Progenitor cell of endocrine pancreas (in vitro differentiated cells): Measurements from ENCODE around the gene NCAM2. TPM values are rescaled to one million over a fixed set of nuclear protein-coding genes. Genes with fewer than 3 reads are reported as not detected.

Experiments used
- DNase-seq: peaks from one replicate; pipeline ENCODE4 v3.0.0; 2021; ENCODE audit warnings: low spot score; ENCODE audit not compliant: unreplicated experiment
- H3K27ac Mint-ChIP-seq: 2 replicates; pipeline ENCODE4 v1.8.0; 2021; ENCODE audit warnings: mild to moderate bottlenecking, moderate library complexity, mixed read lengths
- H3K27me3 Mint-ChIP-seq: 2 replicates; pipeline ENCODE4 v1.8.0; 2021; ENCODE audit warnings: mixed read lengths
- H3K36me3 Mint-ChIP-seq: 2 replicates; pipeline ENCODE4 v1.8.0; 2022; ENCODE audit warnings: mixed read lengths; ENCODE audit not compliant: insufficient read depth
- H3K4me1 Mint-ChIP-seq: 2 replicates; pipeline ENCODE4 v1.8.0; 2021; ENCODE audit warnings: low read depth, mixed read lengths
- H3K4me3 Mint-ChIP-seq: 2 replicates; pipeline ENCODE4 v1.8.0; 2021; ENCODE audit warnings: low read depth, mild to moderate bottlenecking, moderate library complexity, mixed read lengths
- H3K9me3 Mint-ChIP-seq: 2 replicates; pipeline ENCODE4 v1.8.0; 2021; ENCODE audit warnings: low read depth, mixed read lengths
- total RNA-seq: library from RNA; stranded (reverse); gene quantifications from 2 replicates; pipeline ENCODE4 v1.2.1, GENCODE V29; 2021
- TF ChIP-seq, protein P1 (sequence below): fragments of 200-600 bp; sonication (generic); IDR thresholded peaks from one replicate; pipeline ENCODE4 v1.5.0; 2021; ENCODE audit warnings: antibody characterized with exemption, mild to moderate bottlenecking; ENCODE audit not compliant: unreplicated experiment

The NCAM2 gene
- total RNA-seq, 1 donor from 2014 or later, result 0.60 TPM

DNA sequence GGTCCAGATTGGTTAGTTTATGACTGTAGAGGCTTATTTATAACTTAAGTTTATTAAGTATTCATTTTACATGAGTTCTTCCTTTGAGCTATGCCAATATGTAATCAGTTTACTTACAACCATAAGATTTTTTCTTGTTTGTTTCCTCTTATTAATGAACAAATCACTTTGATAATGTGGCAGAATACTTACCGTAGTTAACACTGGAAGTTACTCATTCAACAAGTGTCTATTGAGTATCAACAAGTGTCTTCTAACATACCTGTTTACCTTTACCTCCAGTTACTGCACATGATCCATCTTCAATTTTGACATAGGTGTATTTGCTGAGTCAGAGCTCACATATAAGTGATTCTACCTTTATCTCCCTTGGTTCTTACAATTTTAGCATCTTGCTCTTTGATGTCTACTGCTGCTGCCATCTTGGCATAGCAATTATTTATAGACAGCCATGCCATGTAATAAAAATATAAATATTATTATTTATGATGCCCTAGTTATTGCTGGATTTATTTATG lies 205.7 kb downstream of the NCAM2 start:
- no peak for DNase-seq
- Mint-ChIP-seq H3K9me3 (no peaks in the 10 kb centered on the region), H3K4me3 (no peak overlapping the region), H3K27ac (no peak overlapping the region), H3K27me3 (no peaks in the 10 kb centered on the region), H3K4me1 (no peaks in the 10 kb centered on the region), H3K36me3 (no peaks in the 10 kb centered on the region)
- TF ChIP-seq, protein P1, sequence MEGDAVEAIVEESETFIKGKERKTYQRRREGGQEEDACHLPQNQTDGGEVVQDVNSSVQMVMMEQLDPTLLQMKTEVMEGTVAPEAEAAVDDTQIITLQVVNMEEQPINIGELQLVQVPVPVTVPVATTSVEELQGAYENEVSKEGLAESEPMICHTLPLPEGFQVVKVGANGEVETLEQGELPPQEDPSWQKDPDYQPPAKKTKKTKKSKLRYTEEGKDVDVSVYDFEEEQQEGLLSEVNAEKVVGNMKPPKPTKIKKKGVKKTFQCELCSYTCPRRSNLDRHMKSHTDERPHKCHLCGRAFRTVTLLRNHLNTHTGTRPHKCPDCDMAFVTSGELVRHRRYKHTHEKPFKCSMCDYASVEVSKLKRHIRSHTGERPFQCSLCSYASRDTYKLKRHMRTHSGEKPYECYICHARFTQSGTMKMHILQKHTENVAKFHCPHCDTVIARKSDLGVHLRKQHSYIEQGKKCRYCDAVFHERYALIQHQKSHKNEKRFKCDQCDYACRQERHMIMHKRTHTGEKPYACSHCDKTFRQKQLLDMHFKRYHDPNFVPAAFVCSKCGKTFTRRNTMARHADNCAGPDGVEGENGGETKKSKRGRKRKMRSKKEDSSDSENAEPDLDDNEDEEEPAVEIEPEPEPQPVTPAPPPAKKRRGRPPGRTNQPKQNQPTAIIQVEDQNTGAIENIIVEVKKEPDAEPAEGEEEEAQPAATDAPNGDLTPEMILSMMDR, result no peak

DNA sequence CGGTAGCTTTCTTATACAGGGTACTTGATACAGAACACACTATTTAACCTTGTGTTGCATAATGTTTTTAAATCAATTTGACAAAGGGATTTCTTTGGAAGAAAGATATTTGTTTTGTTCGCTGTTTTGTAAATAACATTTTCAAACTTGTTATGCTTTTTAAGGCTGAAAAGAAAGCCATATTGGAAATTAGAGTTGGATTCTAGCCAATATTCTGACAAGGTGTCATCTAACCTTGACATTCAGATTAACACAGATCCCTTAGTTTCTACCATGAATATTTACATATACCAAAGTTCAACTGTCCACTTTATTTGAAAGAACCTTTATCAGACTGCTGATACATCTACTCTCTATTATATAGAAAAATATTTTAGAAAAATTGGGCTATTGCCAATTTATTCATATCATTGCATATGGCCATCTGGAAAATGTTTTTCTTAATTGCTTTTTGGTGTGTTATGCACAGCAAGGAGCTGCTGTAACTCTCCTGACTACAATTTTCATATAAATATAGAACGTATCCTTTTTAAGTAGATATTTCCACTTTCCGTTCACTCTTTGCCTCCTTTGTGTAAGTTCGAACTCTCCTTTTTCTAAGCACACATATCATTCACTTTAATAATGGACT lies 206.3 kb downstream of the NCAM2 start:
- Mint-ChIP-seq H3K36me3 (no peaks in the 10 kb centered on the region), H3K27me3 (no peaks in the 10 kb centered on the region), H3K4me1 (no peaks in the 10 kb centered on the region), H3K9me3 (no peaks in the 10 kb centered on the region), H3K4me3 (no peak overlapping the region), H3K27ac (no peak overlapping the region)
- DNase-seq, result no peak
- TF ChIP-seq, protein P1, result no peak

DNA sequence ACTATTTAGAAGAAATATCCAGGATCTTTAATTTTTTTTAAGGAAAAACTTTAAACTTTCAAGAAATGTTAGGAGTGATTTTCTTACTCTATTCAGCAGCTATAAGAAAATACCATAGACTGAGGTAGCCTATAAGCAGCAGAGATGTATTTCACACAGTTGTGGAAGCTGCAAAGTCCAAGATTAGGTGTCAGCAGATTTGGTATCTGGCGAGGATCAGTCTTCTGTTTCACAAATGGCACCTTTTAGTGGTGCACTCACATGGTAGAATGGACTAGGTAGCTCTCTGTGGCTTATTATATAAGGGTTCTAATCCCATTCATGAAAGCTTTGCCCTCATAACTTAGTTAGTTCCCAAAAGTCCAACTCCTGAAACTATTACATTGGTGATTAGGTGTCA lies 207.4 kb downstream of the NCAM2 start:
- TF ChIP-seq, protein P1, result no peak
- Mint-ChIP-seq H3K27me3 (no peaks in the 10 kb centered on the region), H3K9me3 (no peaks in the 10 kb centered on the region), H3K4me3 (no peak overlapping the region), H3K27ac (no peak overlapping the region), H3K36me3 (no peaks in the 10 kb centered on the region), H3K4me1 (no peaks in the 10 kb centered on the region)
- no peak for DNase-seq

DNA sequence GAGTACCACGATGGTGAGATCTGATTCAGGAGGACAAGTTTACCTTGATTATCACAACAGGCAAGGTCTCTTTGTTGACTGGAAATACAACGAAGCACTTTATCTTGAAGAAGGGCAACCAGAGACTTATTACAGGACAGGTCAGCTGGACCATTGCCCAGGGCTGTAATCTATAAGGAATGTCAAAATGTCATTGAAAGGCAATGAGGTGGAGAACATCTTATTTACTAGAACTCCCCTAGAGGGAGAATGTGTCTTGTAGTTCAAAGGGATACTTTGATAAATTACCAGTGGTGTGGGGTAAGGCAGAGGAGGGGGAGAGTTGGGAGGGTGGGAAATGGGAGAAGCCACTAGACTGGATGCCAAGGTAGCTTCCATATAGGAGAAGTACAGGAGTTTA lies 212.3 kb downstream of the NCAM2 start:
- no peak for DNase-seq
- TF ChIP-seq, protein P1, result no peak
- H3K9me3 Mint-ChIP-seq, result no peaks in the 10 kb centered on the region
- H3K27me3 Mint-ChIP-seq, result no peaks in the 10 kb centered on the region
- no peaks in the 10 kb centered on the region for H3K36me3 Mint-ChIP-seq
- H3K4me1 Mint-ChIP-seq, result no peaks in the 10 kb centered on the region
- no peak overlapping the region for H3K4me3 Mint-ChIP-seq
- H3K27ac Mint-ChIP-seq, result no peak overlapping the region

DNA sequence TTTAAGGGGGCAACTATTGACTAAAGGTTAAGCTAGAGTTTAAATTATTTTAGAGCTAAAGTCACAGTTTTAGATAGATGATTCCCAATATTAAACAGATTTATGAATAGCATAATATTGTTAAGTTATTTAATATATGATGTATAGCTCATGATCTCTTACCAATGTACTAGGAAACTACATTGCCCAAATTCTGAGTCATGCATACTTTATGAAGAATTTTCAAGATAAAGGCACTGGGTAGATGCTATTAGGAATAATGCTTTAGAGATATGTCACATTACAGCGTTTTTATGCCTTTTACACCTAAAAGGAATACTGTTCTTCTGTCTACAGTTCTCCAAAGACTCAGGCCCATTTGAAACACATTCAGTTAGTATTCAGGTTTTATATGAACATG lies 215.1 kb downstream of the NCAM2 start:
- Mint-ChIP-seq H3K36me3 (no peaks in the 10 kb centered on the region), H3K27ac (no peak overlapping the region), H3K4me1 (no peaks in the 10 kb centered on the region), H3K9me3 (no peaks in the 10 kb centered on the region), H3K27me3 (no peaks in the 10 kb centered on the region), H3K4me3 (no peak overlapping the region)
- TF ChIP-seq, protein P1, result no peak
- DNase-seq, result no peak
